Measurements from ENCODE around the gene TBC1D9B.
A peak's percentile ranks its signal among the peaks of the same experiment; 100 is the strongest.

Gene TBC1D9B

DNA sequence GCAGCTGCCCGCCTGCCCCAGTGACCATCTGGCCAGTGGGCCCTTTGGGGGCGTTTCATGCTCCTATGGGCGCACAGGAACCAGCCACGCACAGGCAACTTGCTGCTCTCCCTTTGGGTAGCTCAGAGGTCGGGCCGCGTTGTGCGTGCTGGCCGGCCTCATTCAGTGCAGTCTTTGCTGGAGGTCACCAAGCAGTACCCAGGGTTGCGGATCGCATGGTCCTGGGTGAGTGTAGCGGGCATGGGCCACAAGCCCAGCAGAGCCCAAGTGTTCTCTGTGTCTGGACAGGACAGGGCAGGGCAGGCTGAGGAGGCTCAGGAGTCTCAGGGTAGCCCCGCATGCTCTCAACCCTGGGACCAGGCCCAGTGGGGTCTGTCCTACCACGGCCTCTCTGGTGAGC, 39.2 kb downstream of the TBC1D9B start:
- DNase-seq, result no peak

DNA sequence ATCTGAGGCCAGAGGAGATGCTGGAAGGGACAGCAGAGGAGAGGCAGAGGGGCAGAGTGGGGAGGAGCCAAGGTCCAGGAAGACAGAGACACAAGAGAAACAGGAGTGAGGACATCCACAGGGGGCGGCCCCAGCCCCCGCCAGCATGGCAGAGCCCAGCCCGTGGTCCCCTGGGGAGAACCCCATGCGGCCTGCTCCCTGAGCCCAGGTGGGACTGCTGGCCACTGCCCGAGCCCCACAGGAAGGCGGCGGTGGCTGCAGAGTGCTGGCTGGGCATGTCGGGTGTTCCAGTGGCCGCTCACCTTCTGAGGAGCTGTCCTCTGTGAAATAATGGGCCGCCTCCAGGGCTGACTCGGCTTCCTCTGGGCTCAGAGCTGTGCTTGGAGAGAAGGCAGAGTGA, 40.2 kb downstream of the TBC1D9B start:
- DNase-seq, result no peak

DNA sequence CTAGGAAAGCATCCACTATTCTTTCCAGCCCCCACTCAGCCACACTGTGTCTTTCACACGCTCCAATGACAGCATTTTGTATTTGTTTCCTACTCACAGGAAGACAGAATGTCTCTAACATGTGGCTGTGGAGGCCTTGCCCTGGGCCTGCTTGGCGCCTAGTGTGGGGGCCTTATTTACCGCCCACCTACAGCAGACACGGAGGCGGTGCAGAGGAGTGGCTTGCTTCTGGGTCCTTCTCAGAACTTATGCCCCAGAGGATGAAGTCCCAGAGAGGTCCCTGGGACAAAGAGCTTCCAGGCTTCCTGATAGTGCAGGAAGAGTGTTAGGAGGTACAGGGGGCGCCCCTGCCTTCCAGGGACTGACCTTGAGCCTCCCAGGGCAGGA, 40.6 kb downstream of the TBC1D9B start:
- no peak for DNase-seq

- peak; percentile 14 for DNase-seq
Observed at GRCh38 chr5:179866241-179867078, 41.2 kb downstream of the TBC1D9B start.

DNA sequence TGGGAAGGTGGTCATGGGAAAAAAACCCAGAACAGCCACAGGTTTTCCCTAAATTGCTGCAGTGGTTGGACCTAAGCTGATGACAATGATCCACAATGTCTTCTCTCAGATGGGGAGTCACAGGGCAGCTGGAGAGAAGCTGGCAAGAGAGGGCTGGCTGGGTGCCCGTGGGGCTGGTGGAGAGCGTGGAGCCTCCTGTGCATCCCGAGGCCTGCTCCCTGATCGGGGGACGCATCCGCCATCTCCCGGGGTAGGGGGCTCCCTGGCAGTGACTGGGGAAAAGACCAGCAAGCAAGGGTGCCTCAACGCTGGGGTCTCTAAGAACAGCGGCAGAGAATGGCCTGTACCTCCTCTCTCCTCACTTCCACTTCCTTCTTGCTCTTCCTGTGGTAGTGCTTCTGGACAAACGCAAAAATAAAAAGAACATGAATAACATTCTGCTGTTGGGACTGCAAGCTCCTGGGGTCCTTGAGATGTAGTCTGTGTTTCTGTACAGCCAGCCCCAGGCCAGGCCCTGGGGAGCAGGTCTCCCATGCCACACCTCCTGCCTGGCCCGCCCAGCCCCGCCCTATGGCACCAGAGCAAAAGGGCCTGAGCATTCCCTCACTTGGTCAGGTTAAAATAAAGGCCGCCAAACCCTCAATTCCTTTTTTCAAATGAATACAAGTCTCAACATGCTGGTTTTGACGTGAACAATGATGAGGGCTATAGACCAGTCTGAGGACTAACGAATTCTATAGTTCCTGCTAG, 42.0 kb downstream of the TBC1D9B start:
- no peak for DNase-seq

- DNase-seq, result no peak
Observed at GRCh38 chr5:179864686-179865085, 43.0 kb downstream of the TBC1D9B start.

GRCh38 chr5:179863449-179864085, 44.1 kb downstream of the TBC1D9B start:
- no peak for DNase-seq

DNA sequence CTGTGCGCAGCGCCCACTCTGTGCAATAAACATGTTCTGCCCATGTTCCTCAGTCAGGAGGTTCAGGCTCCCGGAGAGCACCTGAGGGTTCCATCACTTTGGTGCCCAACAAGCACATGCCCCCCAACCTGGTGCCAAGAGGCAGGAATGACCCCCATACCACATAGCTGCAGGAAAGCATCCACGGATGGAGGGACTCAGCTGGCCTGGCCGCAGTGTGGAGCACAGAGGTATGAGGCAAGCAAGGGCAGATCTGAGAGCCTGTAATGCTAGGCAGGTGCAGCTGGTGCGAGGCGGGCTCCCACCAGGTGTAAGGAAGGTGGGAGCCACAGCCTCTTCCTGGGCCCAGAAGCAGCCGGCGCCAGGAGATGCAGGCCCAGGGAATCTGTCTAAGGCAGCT, 44.8 kb downstream of the TBC1D9B start:
- DNase-seq, result no peak

DNA sequence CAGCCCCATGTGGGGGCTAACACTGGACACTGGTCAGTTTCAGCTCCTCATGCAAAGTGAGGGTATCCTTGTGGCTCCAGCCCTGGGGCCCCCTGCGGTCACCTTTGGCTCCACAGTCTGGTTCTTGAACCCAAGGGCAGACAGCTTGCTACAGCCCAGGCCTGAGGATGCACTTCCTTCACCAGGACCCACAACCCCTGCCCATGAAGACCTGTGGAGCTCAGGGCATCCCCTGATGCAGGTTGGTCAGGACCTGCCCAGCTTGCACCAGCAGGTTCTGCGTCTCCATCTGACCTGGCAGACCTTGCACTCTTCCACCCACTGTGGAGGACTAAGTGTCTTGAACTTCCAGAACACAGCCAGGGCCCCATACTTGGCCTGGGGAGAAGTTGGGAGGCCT, 45.4 kb downstream of the TBC1D9B start:
- DNase-seq, result no peak

GRCh38 chr5:179860301-179860700, 47.4 kb downstream of the TBC1D9B start:
- DNase-seq, result no peak

GRCh38 chr5:179858586-179859427, 48.9 kb downstream of the TBC1D9B start, which contains the start of gene MRNIP:
TSS of gene MRNIP (minus strand) at chr5:179858817. CDS start at chr5:179858796, 21 bp downstream.
- peak; percentile 92 for DNase-seq

DNA sequence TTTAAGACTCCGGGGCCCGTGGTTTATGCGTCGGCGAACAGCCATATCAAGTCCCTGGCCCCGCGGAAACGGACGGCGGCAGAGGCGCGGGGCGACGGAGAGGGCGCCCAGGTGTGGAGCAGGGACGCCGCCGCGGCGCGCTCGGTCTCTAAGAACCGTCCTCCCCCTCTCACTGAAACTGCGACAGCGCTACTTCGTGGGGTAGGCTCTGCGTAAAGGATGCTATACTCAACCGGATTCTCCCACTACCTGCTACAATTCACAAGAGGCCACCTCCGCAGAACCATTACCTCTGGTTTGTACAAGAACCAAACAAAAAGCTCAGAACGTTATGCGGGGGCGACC, 49.5 kb downstream of the TBC1D9B start:
- peak; percentile 52 for DNase-seq

DNA sequence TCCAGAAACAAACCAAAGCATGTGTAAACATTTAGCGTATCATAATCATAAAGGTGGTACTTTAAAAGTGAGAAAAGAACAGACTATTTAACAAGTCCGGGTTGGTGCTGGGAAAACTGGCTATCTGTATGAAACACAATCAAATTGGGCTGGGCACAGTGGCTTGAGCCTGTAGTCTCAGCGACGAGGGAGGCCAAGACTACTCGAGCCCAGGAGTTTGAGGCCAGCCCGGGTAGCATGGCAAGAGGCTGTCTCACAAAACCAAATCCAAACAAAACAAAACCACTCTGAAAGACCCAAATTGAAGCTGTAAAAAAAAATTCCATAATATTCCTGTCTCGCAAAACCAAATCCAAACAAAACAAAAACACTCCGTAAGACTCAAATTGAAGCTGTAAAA, 53.3 kb downstream of the TBC1D9B start:
- no peak for DNase-seq

GRCh38 chr5:179852993-179853547, 54.6 kb downstream of the TBC1D9B start:
- DNase-seq, result no peak

- DNase-seq, result no peak
Observed at GRCh38 chr5:179841621-179842020, 66.1 kb downstream of the TBC1D9B start.

DNA sequence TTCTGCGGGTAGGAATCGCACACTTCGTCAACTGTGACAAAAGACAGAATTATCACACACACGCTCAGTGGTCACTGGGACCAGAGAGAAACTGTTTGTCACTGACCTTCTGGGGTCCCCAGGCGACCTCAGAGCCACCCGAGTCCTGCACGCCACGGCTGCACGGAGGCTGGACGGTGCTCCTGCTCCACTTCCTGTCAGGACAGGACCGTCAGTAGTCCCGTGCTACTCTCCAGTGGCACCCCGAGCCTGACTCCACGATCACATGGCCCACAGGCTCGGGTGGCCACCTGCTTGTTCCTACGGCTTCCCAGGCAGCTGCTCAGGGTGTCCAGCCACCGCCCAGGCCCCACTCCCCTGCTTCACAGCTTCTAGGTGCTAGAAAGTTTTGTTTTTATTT, 66.9 kb downstream of the TBC1D9B start:
- no peak for DNase-seq

DNA sequence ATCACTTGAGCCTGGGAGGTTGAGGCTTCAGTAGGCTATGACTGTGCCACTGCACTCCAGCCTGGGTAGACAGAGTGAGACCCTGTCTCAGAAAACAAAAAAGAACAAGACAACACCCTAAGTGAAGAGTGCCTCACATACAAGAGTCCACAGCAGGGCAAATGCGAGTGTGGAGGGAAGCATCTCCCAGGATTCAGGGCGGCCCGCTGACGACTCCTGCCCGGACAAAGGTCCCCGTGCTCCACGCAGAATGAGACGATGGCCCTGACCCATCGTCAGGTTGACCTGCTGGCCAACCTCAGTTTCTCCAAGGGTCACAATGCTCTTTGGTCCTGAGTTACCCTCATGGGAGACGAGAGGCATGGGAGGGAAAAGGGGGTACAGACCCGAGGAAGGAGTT, 67.4 kb downstream of the TBC1D9B start:
- no peak for DNase-seq

DNA sequence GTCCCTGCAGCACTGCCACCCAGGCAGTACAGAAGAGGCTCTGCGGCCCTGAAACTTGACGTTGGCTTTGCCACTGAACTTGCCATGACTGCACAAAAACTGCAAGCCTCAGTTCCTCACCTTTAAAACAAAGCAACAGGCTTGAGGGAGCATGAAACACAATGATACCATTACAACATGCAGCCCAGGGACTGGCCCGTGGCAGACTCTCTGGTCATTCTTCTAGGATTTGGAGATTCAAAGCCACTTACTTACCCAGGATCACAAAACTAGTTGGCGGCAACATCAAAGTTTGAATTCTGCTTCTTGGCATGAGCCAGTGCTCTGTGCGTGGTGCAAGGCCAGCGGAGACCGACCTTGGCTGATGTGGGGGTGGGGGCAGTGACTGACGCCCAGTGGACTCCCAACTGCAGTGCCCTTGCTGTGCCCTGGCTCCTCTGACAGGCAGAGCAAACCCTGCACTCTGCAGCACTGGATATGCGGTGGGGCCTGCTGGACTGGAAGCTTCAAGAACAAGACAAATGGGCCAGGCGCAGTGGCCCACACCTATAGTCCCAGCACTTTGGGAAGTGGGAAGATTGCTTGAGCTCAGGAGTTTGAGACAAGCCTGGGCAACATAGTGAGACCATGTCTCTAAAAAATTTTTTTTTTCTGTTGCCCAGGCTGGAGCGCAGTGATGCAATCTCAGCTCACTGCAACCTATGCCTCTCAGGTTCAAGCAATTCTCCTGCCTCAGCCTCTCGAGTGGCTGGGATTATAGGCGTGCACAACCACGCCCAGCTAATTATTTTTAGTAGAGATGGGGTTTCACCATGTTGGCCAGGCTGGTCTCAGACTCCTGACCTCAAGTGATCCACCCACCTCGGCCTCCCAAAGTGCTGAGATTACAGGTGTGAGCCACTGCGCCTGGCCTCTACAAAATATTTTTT, 68.1 kb downstream of the TBC1D9B start:
- DNase-seq, result no peak

DNA sequence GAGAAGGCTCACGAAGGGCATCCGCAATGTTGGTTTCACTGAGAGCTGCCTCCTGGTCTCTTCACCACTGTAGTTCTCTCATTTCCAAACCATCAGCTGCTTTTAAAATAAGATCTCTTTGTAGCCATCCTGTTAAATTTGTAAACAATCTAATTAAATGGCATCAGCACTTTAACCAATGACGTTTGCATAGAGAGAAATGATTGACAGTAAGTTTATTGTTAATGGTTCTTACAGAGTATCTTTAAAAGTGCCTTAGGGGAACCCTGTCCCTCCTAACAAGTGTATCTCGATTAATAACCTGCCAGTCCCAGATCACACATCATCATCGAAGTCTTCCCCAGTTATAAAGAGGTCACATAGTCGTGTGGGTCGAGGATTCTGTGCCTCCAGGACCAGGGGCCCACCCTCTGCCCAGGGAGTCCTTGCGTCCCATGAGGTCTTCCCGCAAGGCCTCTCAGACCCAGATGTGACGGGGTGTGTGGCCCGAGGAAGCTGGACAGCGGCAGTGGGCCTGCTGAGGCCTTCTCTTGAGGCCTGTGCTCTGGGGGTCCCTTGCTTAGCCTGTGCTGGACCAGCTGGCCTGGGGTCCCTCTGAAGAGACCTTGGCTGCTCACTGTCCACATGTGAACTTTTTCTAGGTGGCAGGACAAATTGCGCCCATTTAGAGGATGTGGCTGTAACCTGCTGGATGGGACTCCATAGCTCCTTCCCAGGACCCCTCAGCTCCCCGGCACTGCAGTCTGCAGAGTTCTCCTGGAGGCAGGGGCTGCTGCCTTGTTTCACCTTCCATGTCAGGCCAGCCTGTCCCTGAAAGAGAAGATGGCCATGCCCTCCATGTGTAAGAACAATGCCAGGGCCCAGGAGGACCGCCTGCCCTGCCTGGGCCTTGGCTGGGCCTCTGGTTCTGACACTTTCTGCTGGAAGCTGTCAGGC, 70.4 kb downstream of the TBC1D9B start:
- no peak for DNase-seq
